NCI-H345 treated with DMSO at 0.1 percent for 48 hours (cell line): ENCODE data around the gene PHLDA3.
"Not testable (repeated sequence)": the region's sequence is repeated elsewhere in the genome, so short reads cannot be mapped to it uniquely, and the experiment has no call there.

Experiments used
- DNase-seq: peaks from one replicate; lab custom pipeline; 2025; ENCODE audit not compliant: unreplicated experiment; lab: John Stamatoyannopoulos, UW

The PHLDA3 gene

GRCh38 chr1:201487742-201488141, 18.8 kb upstream of the PHLDA3 start:
- DNase-seq = no peak

DNA sequence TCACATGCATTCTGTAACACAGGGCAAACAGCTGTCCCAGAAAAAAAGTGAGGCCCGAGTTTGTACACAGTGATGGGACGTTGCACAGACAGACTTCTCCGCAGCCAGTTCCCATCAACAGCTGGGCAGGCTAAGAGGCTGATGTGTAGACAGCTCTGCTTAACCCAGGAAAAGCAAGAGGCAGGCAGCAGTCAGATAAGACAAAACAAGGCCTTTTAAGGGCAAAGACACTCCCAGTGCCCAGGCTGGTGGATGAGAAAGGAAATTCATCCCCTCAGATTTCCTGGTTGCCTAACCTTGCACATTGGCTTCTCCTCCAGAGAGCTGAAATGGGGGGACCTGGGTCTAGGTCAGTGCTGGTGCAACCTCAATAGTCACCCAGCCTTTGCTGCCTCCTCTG, 17.2 kb upstream of the PHLDA3 start:
- DNase-seq = no peak

- no peak for DNase-seq
These were observed 16.3 kb upstream of the PHLDA3 start for GRCh38 chr1:201485184-201485774.

DNA sequence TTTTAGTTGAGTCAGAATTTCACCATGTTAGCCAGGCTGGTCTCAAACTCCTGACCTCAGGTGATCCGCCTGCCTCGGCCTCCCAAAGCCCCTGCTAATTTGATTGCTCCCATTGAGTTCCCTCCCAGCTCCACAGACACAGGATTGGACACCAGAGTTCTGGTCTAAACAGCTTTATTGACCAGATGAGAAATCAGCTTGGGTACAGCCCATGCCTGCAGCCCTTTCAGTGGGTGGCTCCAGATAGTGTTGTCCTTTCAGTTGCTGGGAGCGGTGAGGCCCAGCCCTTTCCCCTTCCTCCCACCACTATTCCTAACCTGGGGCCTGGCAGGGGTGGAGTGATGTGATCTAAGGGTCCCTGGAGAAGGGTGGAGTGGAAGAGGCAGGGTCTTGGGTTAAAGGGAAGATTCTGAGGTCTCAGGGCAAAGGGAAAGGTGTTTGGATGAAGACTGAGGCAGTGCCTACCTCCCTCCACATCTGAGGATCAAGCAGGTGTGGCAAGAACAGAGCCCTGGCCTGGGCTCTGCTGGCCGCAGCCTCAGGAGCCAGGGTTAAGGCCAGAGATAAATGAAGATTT, 14.5 kb upstream of the PHLDA3 start:
- DNase-seq = no peak

DNA sequence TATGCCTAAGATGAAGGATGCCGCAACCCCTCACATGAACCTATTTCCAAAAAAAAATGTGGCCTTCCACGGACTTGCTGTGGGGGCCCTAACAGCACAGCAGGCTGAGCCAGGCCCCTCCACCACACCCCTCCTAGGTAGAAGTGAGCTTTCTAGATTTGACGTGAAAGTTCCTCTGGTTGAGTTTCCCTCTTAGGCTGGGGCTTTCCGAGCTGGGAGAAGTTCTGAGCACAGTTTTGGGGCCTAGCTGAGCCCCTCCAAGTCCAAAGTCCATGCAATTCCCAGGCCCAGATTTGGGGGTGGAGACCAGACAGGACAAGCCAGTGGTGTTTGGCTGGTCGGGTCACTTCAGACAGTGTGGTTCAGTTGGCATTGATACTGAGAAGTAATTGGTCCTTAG, 13.8 kb upstream of the PHLDA3 start:
- DNase-seq = no peak

DNA sequence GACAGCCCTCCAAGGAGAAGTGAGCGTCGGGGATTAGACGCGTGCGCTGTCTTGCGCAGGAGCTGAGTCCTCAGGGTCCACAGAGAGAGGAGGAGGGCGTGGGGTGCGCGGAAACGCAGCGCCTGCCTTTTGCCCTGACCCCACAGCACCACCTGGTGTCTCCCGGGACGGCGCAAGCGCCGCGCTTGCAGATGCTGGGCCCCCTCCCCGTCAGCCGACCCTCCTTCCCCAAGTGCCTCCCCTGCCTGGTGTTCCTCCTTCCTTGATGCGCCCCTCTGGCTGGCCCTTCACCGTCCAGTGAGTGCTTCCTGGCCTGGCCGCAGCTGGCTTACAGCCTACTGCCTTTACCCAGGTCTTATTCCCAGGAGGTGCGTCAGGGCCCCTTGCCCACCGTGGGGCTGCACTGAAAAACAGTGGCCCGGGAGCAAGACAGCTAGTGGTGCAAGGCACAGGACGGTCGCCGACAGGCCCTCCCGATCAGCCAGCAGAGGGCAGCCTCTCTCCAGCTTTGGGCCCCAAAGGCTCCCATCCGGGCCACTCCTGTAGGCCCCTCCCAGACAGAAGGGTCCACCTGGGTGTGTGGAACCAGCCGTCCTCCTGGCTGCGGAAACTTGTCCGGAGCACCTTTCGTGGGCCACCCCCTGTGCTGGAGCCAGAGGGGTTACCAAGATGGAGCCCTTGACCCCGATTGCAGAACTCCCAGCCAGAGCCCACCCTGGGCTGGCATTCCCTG, 12.9 kb upstream of the PHLDA3 start:
- DNase-seq = peak; percentile 80

DNA sequence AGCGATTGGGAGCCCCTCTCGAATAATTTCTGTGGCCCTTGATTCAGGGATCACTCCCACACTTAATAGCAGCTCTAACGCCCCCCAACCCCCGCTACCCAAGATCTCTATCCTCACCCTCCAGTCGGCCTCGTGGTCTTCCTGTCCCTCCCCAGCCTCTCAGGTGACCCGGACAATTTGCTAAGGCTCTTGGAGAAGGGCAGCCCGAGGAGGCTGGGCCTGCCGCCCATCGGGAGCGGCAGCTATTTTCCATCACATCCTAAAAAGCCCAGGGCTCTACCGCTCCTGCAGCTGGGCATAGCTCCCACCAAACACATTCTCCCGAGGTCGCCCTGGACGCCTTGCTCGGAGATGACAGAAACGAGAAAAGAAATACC, 12.0 kb upstream of the PHLDA3 start:
- DNase-seq = no peak

- peak; percentile 84 for DNase-seq
These were observed 11.4 kb upstream of the PHLDA3 start for GRCh38 chr1:201480231-201481003.

DNA sequence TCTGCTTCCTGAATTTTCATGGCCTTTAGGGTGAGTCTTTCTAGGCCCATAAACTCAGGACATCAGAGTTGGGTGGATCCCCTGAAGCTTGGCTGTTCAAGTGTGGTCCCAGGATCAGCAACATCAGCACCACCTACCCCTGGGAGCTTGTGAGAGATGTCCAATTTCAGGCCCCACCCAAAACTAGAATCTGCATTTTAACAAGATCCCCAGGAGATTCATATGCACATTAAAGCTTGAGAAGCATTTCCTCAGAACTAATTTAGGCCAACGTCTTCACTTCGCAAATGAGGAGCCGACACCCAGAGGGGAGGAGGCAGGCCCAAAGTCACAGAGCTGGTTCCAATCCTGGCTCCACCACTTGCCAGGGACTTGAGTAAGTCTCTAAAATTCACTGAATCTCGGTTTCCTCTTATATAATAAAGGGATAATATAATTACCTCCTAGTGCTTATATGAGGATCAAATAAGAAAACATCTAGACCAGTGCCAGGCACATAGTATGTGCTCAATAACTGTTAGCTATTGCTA, 10.3 kb upstream of the PHLDA3 start:
- DNase-seq = no peak

DNA sequence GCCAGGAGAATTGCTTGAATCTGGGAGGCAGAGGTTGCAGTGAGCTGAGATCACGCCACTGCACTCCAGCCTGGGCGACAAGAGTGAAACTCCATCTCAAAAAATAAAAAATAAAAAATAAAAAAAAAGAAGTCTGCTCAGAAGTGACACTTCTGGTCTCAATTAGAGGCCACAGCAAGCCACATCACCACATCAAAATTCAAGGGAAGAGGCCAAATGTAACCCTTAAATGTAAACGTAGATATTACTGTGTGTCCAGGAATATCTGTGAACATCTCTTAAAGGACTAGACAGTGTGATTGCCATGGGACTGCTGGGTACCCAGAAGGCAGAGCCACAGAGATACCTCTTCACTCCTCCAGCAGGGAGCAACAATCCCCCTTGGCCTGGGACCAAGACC, 9.7 kb upstream of the PHLDA3 start:
- not testable (repeated sequence) for DNase-seq

DNA sequence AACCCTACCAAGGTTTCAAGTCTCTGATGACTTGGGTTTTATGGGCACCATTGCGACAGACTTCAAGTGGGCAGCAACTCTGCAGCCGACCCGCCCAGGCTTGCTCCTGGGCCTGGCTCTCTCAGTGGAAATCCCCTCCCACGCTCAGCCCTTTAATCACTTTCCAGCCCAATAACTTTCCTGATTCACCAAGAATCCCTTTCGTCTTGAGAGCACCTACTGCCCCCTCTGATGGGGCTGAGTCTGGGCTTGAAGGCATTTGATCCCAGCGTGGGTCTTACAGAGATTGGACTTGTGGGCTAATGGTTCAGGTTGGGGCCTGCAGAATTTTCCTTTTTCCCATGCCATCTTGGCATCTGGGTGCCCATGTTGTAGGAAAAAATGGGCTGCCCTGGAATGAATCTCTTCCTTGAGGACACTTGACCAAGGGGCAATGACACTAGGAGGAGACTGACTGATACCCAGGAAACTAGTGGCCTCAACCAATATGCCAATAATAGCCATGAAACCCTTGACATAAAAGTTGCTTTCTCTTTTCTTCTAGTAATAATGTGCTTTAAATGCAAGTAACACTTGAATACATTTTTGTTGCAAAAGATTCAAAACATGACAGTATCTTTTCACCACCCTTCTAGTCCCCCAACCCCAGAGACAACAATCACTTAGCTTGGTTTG, 7.8 kb upstream of the PHLDA3 start:
- DNase-seq = no peak

- no peak for DNase-seq
These were observed 7.1 kb upstream of the PHLDA3 start for GRCh38 chr1:201475915-201476669.

DNA sequence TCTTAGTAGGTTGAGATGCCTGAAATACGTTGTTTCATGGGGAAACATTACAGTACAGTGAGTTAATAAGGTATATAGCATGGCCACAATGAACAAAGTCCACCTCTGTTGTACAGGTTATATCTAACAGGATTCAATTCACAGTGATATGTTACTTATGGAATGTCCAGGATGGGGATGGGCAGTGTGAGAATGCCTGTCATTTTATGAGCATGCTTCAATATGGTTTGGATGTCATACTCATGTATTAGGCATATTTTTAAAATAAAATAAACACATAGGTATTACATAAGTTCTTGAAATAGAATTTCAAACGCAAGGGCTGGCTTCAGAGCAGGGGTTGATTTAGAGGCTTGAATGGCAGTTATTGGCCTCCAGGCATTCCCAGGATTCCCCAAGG, 6.1 kb upstream of the PHLDA3 start:
- no peak for DNase-seq

- no peak for DNase-seq
These were observed 4.3 kb upstream of the PHLDA3 start for GRCh38 chr1:201473296-201473695.

- not testable (repeated sequence) for DNase-seq
These were observed 3.3 kb upstream of the PHLDA3 start for GRCh38 chr1:201472321-201472720.

- DNase-seq = no peak
These were observed 2.8 kb upstream of the PHLDA3 start for GRCh38 chr1:201471772-201472171.

DNA sequence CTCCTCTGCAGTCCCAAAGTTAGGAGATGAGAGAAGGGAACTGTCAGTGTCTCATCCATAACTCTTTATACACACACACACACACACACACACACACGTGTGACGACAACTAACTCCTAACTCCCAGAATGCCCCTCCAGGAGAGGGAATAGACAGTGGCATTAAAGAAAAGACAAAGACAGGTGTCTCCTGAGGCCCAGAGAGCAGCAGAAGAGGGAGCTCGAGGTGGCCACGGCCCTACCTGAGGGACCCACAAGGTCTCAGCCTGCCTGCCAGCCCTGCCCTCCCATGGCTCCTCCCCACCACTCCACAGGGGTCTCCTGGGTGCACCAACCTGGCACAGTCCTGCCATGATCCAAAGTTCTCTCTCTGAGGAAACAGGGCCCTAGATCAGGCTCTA, 1.6 kb upstream of the PHLDA3 start:
- DNase-seq = no peak

- DNase-seq = no peak
These were observed 672 bp upstream of the PHLDA3 start for GRCh38 chr1:201469645-201470074.

- DNase-seq = no peak
These were observed 516 bp downstream of the PHLDA3 start for GRCh38 chr1:201468501-201468843.

DNA sequence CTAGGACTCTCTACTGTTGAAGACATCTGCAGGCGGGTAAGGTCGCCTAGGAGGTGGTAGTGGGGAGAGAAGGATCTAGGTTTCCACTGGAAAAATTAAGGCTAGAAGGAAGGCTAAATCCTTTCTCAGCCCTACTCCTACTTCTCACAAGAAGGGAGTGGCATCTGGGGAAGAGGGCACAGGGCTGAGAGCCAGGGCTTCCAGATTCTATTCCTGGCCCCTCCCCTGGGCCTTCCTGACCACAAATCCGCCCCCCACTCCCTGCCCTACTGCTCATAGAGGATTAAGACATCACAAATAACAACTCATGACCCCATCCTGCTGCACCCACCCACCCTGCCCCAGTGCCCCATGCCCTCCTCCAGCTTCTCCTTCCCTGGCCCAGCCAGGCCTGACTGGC, 2.5 kb downstream of the PHLDA3 start:
- no peak for DNase-seq
